Measurements from ENCODE around the gene SDS. TPM values are rescaled to one million over a fixed set of nuclear protein-coding genes. Genes with fewer than 3 reads are reported as not detected.

Gene SDS
- total and polyA plus RNA-seq, 2 experiments from 2014 or later: 0.57 TPM; not detected in 1

GRCh38 chr12:113373969-113374368 is 29.7 kb downstream of the SDS start (continued):
- TF ChIP-seq ZNF462 (CRISPR knock-in tag; IDR thresholded peaks at IDR 0.05): no peak
- no peak for TF ChIP-seq POLR2AphosphoS5 (IDR thresholded peaks at IDR 0.05; ENCODE audit: low read depth)
- no peak for TF ChIP-seq ZNF331 (CRISPR knock-in tag; IDR thresholded peaks at IDR 0.05; ENCODE audit: low read depth)
- no peak for TF ChIP-seq REST (IDR thresholded peaks at IDR 0.05; ENCODE audit: unreplicated experiment)

GRCh38 chr12:113373440-113373839 is 30.2 kb downstream of the SDS start:
- Histone ChIP-seq H3K36me3 (ENCODE audit: insufficient read depth) (no peaks in the 10 kb centered on the region), H3F3A (replicated peaks; ENCODE audit: low read depth) (no peaks in the 10 kb centered on the region), H3K27me3 (ENCODE audit: insufficient read depth) (no peaks in the 10 kb centered on the region), H3K4me2 (no peak overlapping the region), H3K4me1 (ENCODE audit: insufficient read depth) (no peaks in the 10 kb centered on the region), H3K4me3 (no peak overlapping the region), H2AFZ (no peak overlapping the region), H3K79me2 (replicated peaks; ENCODE audit: insufficient read depth) (no peaks in the 10 kb centered on the region), H4K20me1 (replicated peaks; ENCODE audit: insufficient read depth) (no peaks in the 10 kb centered on the region; the same call in 1 of the 2 replicates), H3K9me2 (ENCODE audit: insufficient read depth) (no peaks in the 10 kb centered on the region), H3K27ac (ENCODE audit: low read depth) (no peak overlapping the region)
- DNase-seq (ENCODE audit: low spot score) (no peak), ATAC-seq (no peak)
- Mint-ChIP-seq H3K27me3 (ENCODE audit: insufficient read depth, low read depth, poor library complexity) (peaks cover 4% of the 10 kb centered on the region), H3K36me3 (ENCODE audit: low read depth) (peaks cover 24% of the 10 kb centered on the region), H3K27ac (no peak overlapping the region), H3K4me3 (no peak overlapping the region), H3K4me1 (no peaks in the 10 kb centered on the region), H3K9me3 (no peaks in the 10 kb centered on the region)
- TF ChIP-seq NANOG (IDR thresholded peaks at IDR 0.05; ENCODE audit: borderline replicate concordance) (no peak), EZH2phosphoT487 (IDR thresholded peaks at IDR 0.05; ENCODE audit: unreplicated experiment) (no peak), REST (IDR thresholded peaks at IDR 0.05; ENCODE audit: unreplicated experiment) (no peak), POLR2AphosphoS5 (IDR thresholded peaks at IDR 0.05; ENCODE audit: low read depth) (no peak)

Data from GM23338 (cell line).